Esophagus squamous epithelium (tissue), 4 donors: ENCODE results near the gene DCDC2.

ENCODE experiments used
- POLR2A ChIP-seq, 4 donors: fragments of 450-650 bp; IDR thresholded peaks; one replicate each; pipeline ENCODE4 v1.6.1; 2017; ENCODE audit warnings: antibody characterized with exemption in 4 of 4, mild to moderate bottlenecking in 4 of 4, moderate library complexity in 3 of 4
- TF ChIP-seq, protein P1 (sequence below), 6 experiments: fragments of 450-650 bp in 4 of 6; fragments of 200-600 bp in 2 of 6; sonication (generic) in 2 of 6; IDR thresholded peaks; one replicate each; pipeline ENCODE4 v1.5.1; 2016 to 2019; ENCODE audit warnings: antibody characterized with exemption in 6 of 6, mild to moderate bottlenecking in 4 of 6, moderate library complexity in 4 of 6

DNA sequence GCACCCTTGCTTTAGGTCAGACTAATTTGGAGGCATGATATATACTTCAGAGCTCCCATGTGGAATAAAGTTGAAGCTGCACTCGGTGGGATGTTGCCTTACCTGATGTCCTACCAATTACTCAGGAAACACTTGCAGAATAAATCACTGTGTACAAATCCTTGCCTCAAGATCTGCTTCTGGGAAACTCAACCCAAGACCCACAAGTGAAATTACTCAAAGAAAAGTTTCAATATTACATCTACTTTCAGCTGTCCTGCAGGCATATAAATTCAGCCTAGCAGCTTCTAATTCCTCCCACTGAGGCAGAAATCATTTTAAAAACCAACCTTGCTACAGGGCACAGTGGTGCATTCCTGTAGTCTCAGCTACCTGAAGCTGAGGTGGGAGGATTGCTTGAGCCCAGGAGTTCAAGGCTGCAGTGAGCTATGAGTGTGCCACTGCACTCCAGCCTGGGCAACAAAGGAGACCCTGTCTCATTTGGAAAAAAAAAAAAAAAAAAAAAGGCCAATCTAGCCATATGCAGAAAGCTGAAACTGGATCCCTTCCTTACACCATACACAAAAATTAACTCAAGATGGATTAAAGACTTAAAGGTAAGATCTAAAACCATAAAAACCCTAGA, 20.7 kb upstream of the DCDC2 start:
- TF ChIP-seq, protein P1, sequence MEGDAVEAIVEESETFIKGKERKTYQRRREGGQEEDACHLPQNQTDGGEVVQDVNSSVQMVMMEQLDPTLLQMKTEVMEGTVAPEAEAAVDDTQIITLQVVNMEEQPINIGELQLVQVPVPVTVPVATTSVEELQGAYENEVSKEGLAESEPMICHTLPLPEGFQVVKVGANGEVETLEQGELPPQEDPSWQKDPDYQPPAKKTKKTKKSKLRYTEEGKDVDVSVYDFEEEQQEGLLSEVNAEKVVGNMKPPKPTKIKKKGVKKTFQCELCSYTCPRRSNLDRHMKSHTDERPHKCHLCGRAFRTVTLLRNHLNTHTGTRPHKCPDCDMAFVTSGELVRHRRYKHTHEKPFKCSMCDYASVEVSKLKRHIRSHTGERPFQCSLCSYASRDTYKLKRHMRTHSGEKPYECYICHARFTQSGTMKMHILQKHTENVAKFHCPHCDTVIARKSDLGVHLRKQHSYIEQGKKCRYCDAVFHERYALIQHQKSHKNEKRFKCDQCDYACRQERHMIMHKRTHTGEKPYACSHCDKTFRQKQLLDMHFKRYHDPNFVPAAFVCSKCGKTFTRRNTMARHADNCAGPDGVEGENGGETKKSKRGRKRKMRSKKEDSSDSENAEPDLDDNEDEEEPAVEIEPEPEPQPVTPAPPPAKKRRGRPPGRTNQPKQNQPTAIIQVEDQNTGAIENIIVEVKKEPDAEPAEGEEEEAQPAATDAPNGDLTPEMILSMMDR (IDR thresholded peaks at IDR 0.05): no peak
- TF ChIP-seq POLR2A (IDR thresholded peaks at IDR 0.05): no peak
